A673 (cell line): ENCODE data around the gene MAN1A2.

Experiments used
- CTCF ChIP-seq: fragments of 300-800, 200-600 bp; sonication (generic); conservative IDR thresholded peaks from 2 replicates; pipeline ENCODE4 v1.5.1; 2017; ENCODE audit warnings: low read depth, mild to moderate bottlenecking, antibody characterized with exemption, low read length, moderate library complexity, mixed read lengths
- EZH2 ChIP-seq: fragments of 200-600 bp; sonication (generic); IDR thresholded peaks from 2 replicates; pipeline ENCODE4 v1.6.1; 2017; ENCODE audit warnings: borderline replicate concordance, low read depth, mild to moderate bottlenecking, mixed read lengths, antibody characterized with exemption, low read length; ENCODE audit not compliant: poor library complexity, severe bottlenecking

- TF ChIP-seq CTCF, result no peak
- no peak for TF ChIP-seq EZH2
Measured at GRCh38 chr1:117559985-117560384, 192.7 kb downstream of the MAN1A2 start.
